HepG2 (cell line): ENCODE measurements around the gene COPA. TPM values are rescaled to one million over a fixed set of nuclear protein-coding genes. Genes with fewer than 3 reads are reported as not detected.
A peak's percentile ranks its signal among the peaks of the same experiment; 100 is the strongest.

Source experiments
- AHR ChIP-seq: IDR thresholded peaks from 2 replicates; pipeline ENCODE4 v1.6.1; 2018; ENCODE audit warnings: missing genetic modification reagents, missing compliant biosample characterization
- ARID4A ChIP-seq: sonication (generic); formaldehyde crosslinking; IDR thresholded peaks from 2 replicates; pipeline ENCODE4 v1.5.0; 2020; ENCODE audit warnings: mild to moderate bottlenecking, missing genetic modification reagents, borderline replicate concordance
- CAMTA2 ChIP-seq: sonication (generic); formaldehyde crosslinking; IDR thresholded peaks from 2 replicates; pipeline ENCODE4 v1.4.0; 2020; ENCODE audit warnings: mild to moderate bottlenecking, missing genetic modification reagents, borderline replicate concordance
- NFKB2 ChIP-seq: sonication (generic); formaldehyde crosslinking; IDR thresholded peaks from 2 replicates; pipeline ENCODE4 v1.4.0; 2020; ENCODE audit warnings: missing genetic modification reagents, borderline replicate concordance
- NR2F6 ChIP-seq, 2 experiments: IDR thresholded peaks; 2 replicates each; pipeline ENCODE4 v1.6.1; 2016; ENCODE audit warnings: antibody characterized with exemption in 1 of 2, mild to moderate bottlenecking in 1 of 2
- ONECUT2 ChIP-seq: sonication (generic); formaldehyde crosslinking; IDR thresholded peaks from 2 replicates; pipeline ENCODE4 v1.4.0; 2020; ENCODE audit warnings: missing genetic modification reagents
- PAF1 ChIP-seq: IDR thresholded peaks from 2 replicates; pipeline ENCODE4 v1.6.1; 2016; ENCODE audit warnings: missing genetic modification reagents, missing compliant biosample characterization
- POLR2AphosphoS5 ChIP-seq: IDR thresholded peaks from 2 replicates; pipeline ENCODE4 v1.6.1; 2012; ENCODE audit warnings: low read depth, low read length
- SALL1 ChIP-seq: sonication (generic); formaldehyde crosslinking; IDR thresholded peaks from 2 replicates; pipeline ENCODE4 v1.8.0; 2022; ENCODE audit warnings: mild to moderate bottlenecking, missing genetic modification reagents
- SSRP1 ChIP-seq: IDR thresholded peaks from 2 replicates; pipeline ENCODE4 v1.6.1; 2016; ENCODE audit warnings: control low read depth
- ZEB1 ChIP-seq: IDR thresholded peaks from 2 replicates; pipeline ENCODE4 v1.6.1; 2012; ENCODE audit warnings: mild to moderate bottlenecking, low read depth, inconsistent platforms; ENCODE audit not compliant: insufficient replicate concordance
- ZNF138 ChIP-seq: sonication (generic); formaldehyde crosslinking; IDR thresholded peaks from 2 replicates; pipeline ENCODE4 v1.5.0; 2020; ENCODE audit warnings: mild to moderate bottlenecking, low read depth, missing genetic modification reagents
- ZNF17 ChIP-seq: sonication (generic); formaldehyde crosslinking; IDR thresholded peaks from 2 replicates; pipeline ENCODE4 v1.5.0; 2020; ENCODE audit warnings: mild to moderate bottlenecking, missing genetic modification reagents
- ZNF441 ChIP-seq: sonication (generic); formaldehyde crosslinking; IDR thresholded peaks from 2 replicates; pipeline ENCODE4 v1.7.0; 2021; ENCODE audit warnings: missing genetic modification reagents, borderline replicate concordance
- ZNF501 ChIP-seq: sonication (generic); formaldehyde crosslinking; IDR thresholded peaks from 2 replicates; pipeline ENCODE4 v1.5.1; 2020; ENCODE audit warnings: mild to moderate bottlenecking, moderate library complexity, missing genetic modification reagents
- ZNF672 ChIP-seq: sonication (generic); formaldehyde crosslinking; IDR thresholded peaks from 2 replicates; pipeline ENCODE4 v1.8.1; 2022; ENCODE audit warnings: missing genetic modification reagents
- ZNF691 ChIP-seq: sonication (generic); formaldehyde crosslinking; IDR thresholded peaks from 2 replicates; pipeline ENCODE4 v1.4.0; 2020; ENCODE audit warnings: missing genetic modification reagents, low read depth, mild to moderate bottlenecking, borderline replicate concordance
- ZNF7 ChIP-seq: IDR thresholded peaks from 2 replicates; pipeline ENCODE4 v1.6.1; 2016; ENCODE audit warnings: missing biosample characterization, missing genetic modification reagents
- ZZZ3 ChIP-seq: sonication (generic); formaldehyde crosslinking; IDR thresholded peaks from 2 replicates; pipeline ENCODE4 v1.4.0; 2020; ENCODE audit warnings: missing genetic modification reagents, mild to moderate bottlenecking, borderline replicate concordance
- polyA plus RNA-seq, 8 experiments: library from polyadenylated mRNA; depleted of rRNA in 3 of 8; stranded (reverse) in 7 of 8; unstranded in 1 of 8; fragments of >200 nt; fragmentation: Illumina TruSeq in 4 of 8; extraction: Trizol in 4 of 8; gene quantifications; 2 replicates each; pipeline versions ENCODE4 v1.2.1 to v1.2.3, GENCODE V29; 2011 to 2016; ENCODE audit warnings: low read depth in 4 of 8, missing spikeins in 1 of 8, mixed read lengths in 1 of 8; ENCODE audit not compliant: insufficient read depth in 1 of 8
- total RNA-seq, 5 experiments: library from RNA; depleted of rRNA; stranded (reverse); fragments of >200 nt; fragmentation: Illumina TruSeq; extraction: Trizol; gene quantifications; 2 replicates each; pipeline ENCODE4 v1.2.3, GENCODE V29; 2016; ENCODE audit warnings: low read depth in 1 of 5
- TF ChIP-seq, protein P1 (sequence below): sonication (generic); formaldehyde crosslinking; IDR thresholded peaks from 2 replicates; pipeline ENCODE4 v1.9.0; 2021; ENCODE audit warnings: missing genetic modification reagents, mild to moderate bottlenecking, borderline replicate concordance
- TF ChIP-seq, protein P2 (sequence below): sonication (generic); formaldehyde crosslinking; IDR thresholded peaks from 2 replicates; pipeline ENCODE4 v1.5.0; 2020; ENCODE audit warnings: mild to moderate bottlenecking, missing genetic modification reagents, borderline replicate concordance

The COPA gene
- total and polyA plus RNA-seq, 2 of the 13 experiments (the other 11 are each of a cell fraction or from before 2014, with no cell fraction given), result 160 to 197 TPM

- TF ChIP-seq, protein P1, sequence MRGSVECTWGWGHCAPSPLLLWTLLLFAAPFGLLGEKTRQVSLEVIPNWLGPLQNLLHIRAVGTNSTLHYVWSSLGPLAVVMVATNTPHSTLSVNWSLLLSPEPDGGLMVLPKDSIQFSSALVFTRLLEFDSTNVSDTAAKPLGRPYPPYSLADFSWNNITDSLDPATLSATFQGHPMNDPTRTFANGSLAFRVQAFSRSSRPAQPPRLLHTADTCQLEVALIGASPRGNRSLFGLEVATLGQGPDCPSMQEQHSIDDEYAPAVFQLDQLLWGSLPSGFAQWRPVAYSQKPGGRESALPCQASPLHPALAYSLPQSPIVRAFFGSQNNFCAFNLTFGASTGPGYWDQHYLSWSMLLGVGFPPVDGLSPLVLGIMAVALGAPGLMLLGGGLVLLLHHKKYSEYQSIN (CRISPR knock-in tag), result no peak
- TF ChIP-seq ZNF691 (peak; percentile 42; the same call in 1 of the 2 replicates), ZNF441 (CRISPR knock-in tag) (peak; percentile 45; the same call in 1 of the 2 replicates), ARID4A (CRISPR knock-in tag) (peak; percentile 94), ZNF138 (CRISPR knock-in tag) (no peak), ZEB1 (no peak), PAF1 (no peak), ZNF17 (CRISPR knock-in tag) (peak; percentile 90), NR2F6 (IDR thresholded peaks at IDR 0.05) (no peak), NR2F6 (CRISPR knock-in tag; IDR thresholded peaks at IDR 0.05) (peak; percentile 50; the same call in 1 of the 2 replicates), AHR (peak; percentile 32; the same call in 1 of the 2 replicates), NFKB2 (peak; percentile 78), ZZZ3 (CRISPR knock-in tag) (peak; percentile 50; the same call in 1 of the 2 replicates), SSRP1 (CRISPR knock-in tag) (no peak), POLR2AphosphoS5 (peak; percentile 94), SALL1 (CRISPR knock-in tag) (peak; percentile 64), ZNF501 (CRISPR knock-in tag) (peak; percentile 62), ZNF672 (CRISPR knock-in tag) (no peak), CAMTA2 (CRISPR knock-in tag) (peak; percentile 48; the same call in 1 of the 2 replicates), ZNF7 (CRISPR knock-in tag) (no peak), ONECUT2 (CRISPR knock-in tag) (no peak; the same call in 1 of the 2 replicates)
- TF ChIP-seq, protein P2, sequence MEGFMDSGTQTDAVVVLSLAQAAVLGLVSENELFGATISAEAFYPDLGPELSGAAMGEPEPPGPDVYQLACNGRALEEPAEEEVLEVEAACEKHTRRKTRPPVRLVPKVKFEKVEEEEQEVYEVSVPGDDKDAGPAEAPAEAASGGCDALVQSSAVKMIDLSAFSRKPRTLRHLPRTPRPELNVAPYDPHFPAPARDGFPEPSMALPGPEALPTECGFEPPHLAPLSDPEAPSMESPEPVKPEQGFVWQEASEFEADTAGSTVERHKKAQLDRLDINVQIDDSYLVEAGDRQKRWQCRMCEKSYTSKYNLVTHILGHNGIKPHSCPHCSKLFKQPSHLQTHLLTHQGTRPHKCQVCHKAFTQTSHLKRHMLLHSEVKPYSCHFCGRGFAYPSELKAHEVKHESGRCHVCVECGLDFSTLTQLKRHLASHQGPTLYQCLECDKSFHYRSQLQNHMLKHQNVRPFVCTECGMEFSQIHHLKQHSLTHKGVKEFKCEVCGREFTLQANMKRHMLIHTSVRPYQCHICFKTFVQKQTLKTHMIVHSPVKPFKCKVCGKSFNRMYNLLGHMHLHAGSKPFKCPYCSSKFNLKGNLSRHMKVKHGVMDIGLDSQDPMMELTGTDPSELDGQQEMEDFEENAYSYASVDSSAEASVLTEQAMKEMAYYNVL, result no peak
These were observed 80.9 kb downstream of the COPA start, which contains the start of gene DCAF8 (continued) for GRCh38 chr1:160261893-160262794.
